Measurements from ENCODE around the gene TTC27.

DNA sequence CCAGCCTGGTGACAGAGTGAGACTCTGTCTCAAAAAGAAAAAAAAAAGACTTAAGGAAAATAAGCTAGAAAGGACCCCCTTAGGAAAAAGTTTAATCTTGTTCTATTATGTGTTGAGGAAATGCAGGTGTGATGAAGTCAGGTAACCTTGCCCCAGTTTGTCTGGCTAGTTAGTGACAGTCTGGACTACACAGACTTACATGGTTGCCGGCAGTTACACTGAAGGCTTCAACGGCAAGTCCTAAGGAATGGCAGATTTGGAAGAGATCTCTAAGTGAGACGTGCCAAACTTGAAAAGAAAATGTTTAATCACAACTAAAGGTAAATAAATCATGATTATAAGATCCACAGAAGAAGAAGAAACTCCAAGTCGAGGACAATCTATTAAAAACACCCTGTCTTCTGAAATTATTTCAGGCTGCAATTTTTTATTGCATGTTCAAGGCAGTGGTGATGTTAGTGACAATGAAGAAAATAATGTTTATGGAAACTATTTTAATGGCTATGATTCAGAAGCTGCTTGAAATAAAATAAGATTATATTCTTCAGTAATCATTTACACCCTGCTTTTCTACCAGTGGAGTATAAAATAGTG, 84.2 kb downstream of the TTC27 start:
- TF ChIP-seq EZH2 (IDR thresholded peaks at IDR 0.05) (no peak), POLR2AphosphoS5 (IDR thresholded peaks at IDR 0.05; ENCODE audit: borderline replicate concordance, low read depth, low read length) (no peak)
